GM12892 (cell line): Measurements from ENCODE around the gene CYB5B. TPM values are rescaled to one million over a fixed set of nuclear protein-coding genes. Genes with fewer than 3 reads are reported as not detected.
A peak's percentile ranks its signal among the peaks of the same experiment; 100 is the strongest.

Source experiments
- DNase-seq: peaks from one replicate; pipeline ENCODE4 v3.0.0; 2011; ENCODE audit not compliant: insufficient read length
- FAIRE-seq: peaks from 2 replicates; lab custom pipeline; 2011; peaks lifted over from hg19 to GRCh38; lab: Jason Lieb, UNC
- POLR2A ChIP-seq: IDR thresholded peaks from 2 replicates; pipeline ENCODE4 v1.6.1; 2011; ENCODE audit warnings: low read depth, low read length, control low read depth
- POLR2AphosphoS5 ChIP-seq: IDR thresholded peaks from 2 replicates; pipeline ENCODE4 v1.6.1; 2011; ENCODE audit warnings: low read depth, low read length, control low read depth
- TAF1 ChIP-seq: IDR thresholded peaks from 2 replicates; pipeline ENCODE4 v1.6.1; 2011; ENCODE audit warnings: low read depth, mild to moderate bottlenecking, control low read depth, low read length, borderline replicate concordance
- polyA plus RNA-seq: library from polyadenylated mRNA; unstranded; fragments of >200 nt; gene quantifications from one replicate; pipeline ENCODE4 v1.2.1, GENCODE V29; 2012; ENCODE audit warnings: missing spikeins, inconsistent platforms; ENCODE audit not compliant: missing spikeins

Gene CYB5B, protein sequence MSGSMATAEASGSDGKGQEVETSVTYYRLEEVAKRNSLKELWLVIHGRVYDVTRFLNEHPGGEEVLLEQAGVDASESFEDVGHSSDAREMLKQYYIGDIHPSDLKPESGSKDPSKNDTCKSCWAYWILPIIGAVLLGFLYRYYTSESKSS
- 127 TPM for polyA plus RNA-seq

- TF ChIP-seq POLR2A (peak; percentile 97), POLR2AphosphoS5 (peak; percentile 96), TAF1 (peak; percentile 91)
- DNase-seq (peak; percentile 86), FAIRE-seq (peak; percentile 94)
These were observed at the start of gene CYB5B for GRCh38 chr16:69424053-69424934. TSS of gene CYB5B (plus strand) at chr16:69424619. CDS start at chr16:69424684, 65 bp downstream.

GRCh38 chr16:69376393-69377059 lies 47.9 kb upstream of the CYB5B start:
- DNase-seq, result no peak
- no peak for FAIRE-seq
- TF ChIP-seq POLR2AphosphoS5 (no peak), POLR2A (no peak), TAF1 (no peak)

- FAIRE-seq, result no peak
- no peak for DNase-seq
- TF ChIP-seq POLR2AphosphoS5 (no peak), TAF1 (no peak), POLR2A (no peak)
These were observed 46.4 kb upstream of the CYB5B start for GRCh38 chr16:69378036-69378435.

DNA sequence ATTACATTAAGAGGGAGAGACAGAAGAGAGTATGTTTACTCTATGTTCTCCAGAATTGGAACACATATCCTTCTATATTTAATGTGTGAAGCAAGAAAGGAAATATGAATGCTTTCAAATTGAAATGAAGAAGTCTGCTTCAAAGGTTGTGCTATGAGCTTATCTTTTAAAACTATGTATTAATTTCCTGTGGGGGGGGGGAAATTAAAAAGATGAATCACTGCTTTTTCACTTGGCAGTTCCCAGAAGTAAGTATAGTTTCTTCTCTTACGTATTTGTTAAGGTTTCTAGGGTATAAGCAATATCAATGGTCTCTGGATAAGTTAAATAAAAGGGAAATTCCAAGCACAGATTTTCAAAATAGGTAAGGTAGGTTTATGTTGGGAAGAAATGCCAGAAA lies 45.7 kb upstream of the CYB5B start:
- FAIRE-seq, result no peak

DNA sequence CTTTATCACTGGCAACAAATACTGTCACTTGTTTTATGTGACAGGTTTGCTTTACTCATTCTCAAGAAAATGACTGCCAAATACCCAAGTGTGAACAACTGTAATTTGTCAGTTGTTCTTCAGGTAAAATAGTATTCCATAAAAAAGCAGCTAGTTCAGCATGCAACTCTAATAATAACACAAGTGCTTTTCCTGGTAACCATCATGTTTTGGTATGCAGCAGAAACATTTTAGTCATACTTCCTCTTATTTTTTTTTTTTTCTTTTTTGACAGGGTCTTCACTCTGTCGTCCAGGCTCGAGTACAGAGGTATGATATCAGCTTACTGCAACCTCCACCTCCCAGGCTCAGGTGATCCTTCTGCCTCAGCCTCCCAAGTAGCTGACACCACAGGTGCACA lies 43.2 kb upstream of the CYB5B start:
- FAIRE-seq, result no peak
- DNase-seq, result no peak
- TF ChIP-seq POLR2AphosphoS5 (no peak), TAF1 (no peak), POLR2A (no peak)

More for the DNA sequence above, 45.7 kb upstream of the CYB5B start:
- TF ChIP-seq POLR2A, result no peak
- no peak for TF ChIP-seq POLR2AphosphoS5
- no peak for TF ChIP-seq TAF1
- DNase-seq, result no peak

DNA sequence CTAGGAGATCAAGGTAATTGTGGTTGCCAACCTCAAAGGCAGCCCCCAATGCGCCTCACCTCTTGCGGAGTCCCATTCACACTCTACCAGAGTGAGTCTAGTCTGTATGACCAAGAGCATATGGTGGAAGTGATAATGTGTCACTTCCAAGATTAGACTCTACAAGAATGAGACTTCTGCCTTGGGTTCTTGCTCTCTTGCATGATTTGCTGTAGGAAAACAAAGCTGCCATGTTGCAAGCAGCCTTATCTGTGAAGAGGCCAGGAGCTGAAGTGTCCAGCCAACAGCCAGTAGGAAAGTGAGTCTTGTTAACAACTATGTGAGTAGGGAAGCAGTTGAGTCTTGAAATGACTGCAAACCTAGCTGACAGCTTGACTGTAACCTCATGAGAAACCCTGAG lies 42.0 kb upstream of the CYB5B start:
- FAIRE-seq, result no peak
- TF ChIP-seq POLR2A (no peak), POLR2AphosphoS5 (no peak), TAF1 (no peak)
- DNase-seq, result no peak

GRCh38 chr16:69384974-69385373 lies 39.4 kb upstream of the CYB5B start:
- DNase-seq (no peak), FAIRE-seq (no peak)
- TF ChIP-seq POLR2AphosphoS5, result no peak
- TF ChIP-seq POLR2A, result no peak
- TF ChIP-seq TAF1, result no peak

- no peak for TF ChIP-seq POLR2A
- TF ChIP-seq TAF1, result no peak
- TF ChIP-seq POLR2AphosphoS5, result no peak
- FAIRE-seq, result no peak
These were observed 37.8 kb upstream of the CYB5B start for GRCh38 chr16:69386596-69386995.

GRCh38 chr16:69393898-69394849 lies 30.2 kb upstream of the CYB5B start:
- TF ChIP-seq TAF1 (no peak), POLR2A (no peak), POLR2AphosphoS5 (no peak)
- FAIRE-seq (no peak), DNase-seq (no peak)

More at GRCh38 chr16:69386596-69386995, 37.8 kb upstream of the CYB5B start:
- no peak for DNase-seq

DNA sequence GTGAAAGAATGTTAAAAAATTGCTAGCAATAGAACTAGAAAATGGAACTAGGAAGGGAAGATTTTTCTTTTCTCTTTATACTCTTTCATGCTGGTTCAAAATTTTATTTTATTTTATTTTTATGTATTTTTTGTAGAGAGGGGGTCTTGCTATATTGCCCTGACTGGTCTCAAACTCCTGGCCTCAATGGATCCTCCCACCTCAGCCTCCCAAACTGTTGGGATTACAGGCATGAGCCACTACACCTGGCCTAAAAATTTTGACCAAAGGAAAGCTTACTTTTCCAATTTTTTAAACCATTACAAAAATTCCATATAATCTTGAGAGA lies 28.6 kb upstream of the CYB5B start:
- no peak for FAIRE-seq
- no peak for DNase-seq
- TF ChIP-seq TAF1, result no peak
- TF ChIP-seq POLR2A, result no peak
- no peak for TF ChIP-seq POLR2AphosphoS5
